HEK293T (cell line): ENCODE results near the gene CORO2A.
"Not testable (repeated sequence)": the region's sequence is repeated elsewhere in the genome, so short reads cannot be mapped to it uniquely, and the experiment has no call there.

Source experiments
- CTCF ChIA-PET: fragments of 350-600 bp; formaldehyde crosslinking; extraction: SDS; loops from one replicate; lab custom pipeline; 2021; ENCODE audit warnings: antibody characterized with exemption, inconsistent platforms; lab: Yijun Ruan, JAX
- POLR2A ChIA-PET: fragments of 350-600 bp; formaldehyde crosslinking; extraction: SDS; loops from one replicate; lab custom pipeline; 2020; ENCODE audit warnings: antibody characterized with exemption, inconsistent platforms; lab: Yijun Ruan, JAX
- DNase-seq: peaks from one replicate; pipeline ENCODE4 v3.0.0; 2012; ENCODE audit warnings: mixed read lengths; ENCODE audit errors: extremely low spot score
- ARNT ChIP-seq: fragments of 450-650 bp; IDR thresholded peaks from 2 replicates; pipeline ENCODE4 v1.6.1; 2017; ENCODE audit warnings: mild to moderate bottlenecking
- BHLHE40 ChIP-seq: fragments of 450-650 bp; IDR thresholded peaks from 2 replicates; pipeline ENCODE4 v1.6.1; 2016; ENCODE audit warnings: mild to moderate bottlenecking, moderate library complexity, borderline replicate concordance
- CTBP1 ChIP-seq: fragments of 450-650 bp; IDR thresholded peaks from 2 replicates; pipeline ENCODE4 v1.6.1; 2016; ENCODE audit warnings: borderline replicate concordance
- ELF4 ChIP-seq: fragments of 450-650 bp; IDR thresholded peaks from 2 replicates; pipeline ENCODE4 v1.6.1; 2017; ENCODE audit warnings: antibody characterized with exemption
- FOXA1 ChIP-seq: fragments of 450-650 bp; IDR thresholded peaks from 2 replicates; pipeline ENCODE4 v1.6.1; 2016; ENCODE audit warnings: mild to moderate bottlenecking
- FOXK2 ChIP-seq: fragments of 450-650 bp; IDR thresholded peaks from 2 replicates; pipeline ENCODE4 v1.6.1; 2016; ENCODE audit warnings: mild to moderate bottlenecking
- FOXM1 ChIP-seq: fragments of 450-650 bp; IDR thresholded peaks from 2 replicates; pipeline ENCODE4 v1.6.1; 2017; ENCODE audit warnings: mild to moderate bottlenecking, borderline replicate concordance
- HDGF ChIP-seq: fragments of 450-650 bp; IDR thresholded peaks from 2 replicates; pipeline ENCODE4 v1.6.1; 2017; ENCODE audit warnings: antibody characterized with exemption, borderline replicate concordance
- L3MBTL2 ChIP-seq: fragments of 450-650 bp; conservative IDR thresholded peaks from 2 replicates; pipeline ENCODE4 v1.6.1; 2016; ENCODE audit warnings: mild to moderate bottlenecking
- LEF1 ChIP-seq: fragments of 450-650 bp; IDR thresholded peaks from 2 replicates; pipeline ENCODE4 v1.6.1; 2017; ENCODE audit warnings: mild to moderate bottlenecking, borderline replicate concordance
- NFRKB ChIP-seq: fragments of 450-650 bp; IDR thresholded peaks from 2 replicates; pipeline ENCODE4 v1.6.1; 2016; ENCODE audit warnings: mild to moderate bottlenecking, moderate library complexity
- SP1 ChIP-seq: fragments of 450-650 bp; IDR thresholded peaks from 2 replicates; pipeline ENCODE4 v1.6.1; 2017
- SUZ12 ChIP-seq: fragments of 450-650 bp; IDR thresholded peaks from 2 replicates; pipeline ENCODE4 v1.6.1; 2016; ENCODE audit warnings: mild to moderate bottlenecking
- TARDBP ChIP-seq: fragments of 450-650 bp; IDR thresholded peaks from 2 replicates; pipeline ENCODE4 v1.6.1; 2016
- ZNF384 ChIP-seq: fragments of 450-650 bp; IDR thresholded peaks from 2 replicates; pipeline ENCODE4 v1.6.1; 2016
- TF ChIP-seq, protein P1 (sequence below): fragments of 450-650 bp; IDR thresholded peaks from 2 replicates; pipeline ENCODE4 v1.6.1; 2016

The CORO2A gene

DNA sequence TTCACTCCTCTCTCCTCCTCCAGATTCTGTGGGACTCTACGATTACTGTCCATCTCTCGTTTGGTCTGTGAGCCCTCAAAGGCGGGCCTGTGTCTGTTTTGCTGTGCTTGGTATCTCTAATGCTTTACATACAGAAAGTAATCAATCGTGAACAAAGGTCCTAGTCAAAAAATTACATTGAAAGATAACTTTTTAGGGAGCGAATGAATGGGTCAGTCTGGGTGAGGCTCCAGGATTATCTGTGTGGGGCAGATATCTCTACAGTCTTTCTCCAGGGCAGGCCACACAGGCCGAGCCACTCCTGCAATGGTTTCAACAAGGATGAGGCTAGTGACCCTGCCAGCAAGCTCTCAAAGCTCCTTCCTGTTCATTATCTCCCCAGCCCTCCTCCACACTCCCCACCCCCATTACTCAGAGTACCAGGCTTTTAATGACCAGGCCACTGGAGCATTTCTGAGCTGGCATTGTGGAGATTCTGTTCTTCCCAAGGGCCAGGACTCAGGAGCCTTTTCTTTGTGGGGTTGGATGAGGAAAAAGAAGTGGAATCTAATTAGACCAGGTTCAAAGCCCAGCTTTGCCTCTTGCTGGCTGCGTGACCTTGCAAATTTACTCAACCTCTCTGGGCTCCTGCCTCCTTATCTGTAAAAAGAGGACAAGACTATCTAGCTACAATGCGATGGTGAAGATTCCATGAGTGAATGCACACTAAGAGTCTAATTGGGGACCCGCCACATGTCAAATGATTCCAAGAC, 10.2 kb downstream of the CORO2A start:
- CTCF ChIA-PET = no interaction called here
- DNase-seq = no peak
- TF ChIP-seq NFRKB (no peak), FOXA1 (no peak)
- POLR2A ChIA-PET = no interaction called here

DNA sequence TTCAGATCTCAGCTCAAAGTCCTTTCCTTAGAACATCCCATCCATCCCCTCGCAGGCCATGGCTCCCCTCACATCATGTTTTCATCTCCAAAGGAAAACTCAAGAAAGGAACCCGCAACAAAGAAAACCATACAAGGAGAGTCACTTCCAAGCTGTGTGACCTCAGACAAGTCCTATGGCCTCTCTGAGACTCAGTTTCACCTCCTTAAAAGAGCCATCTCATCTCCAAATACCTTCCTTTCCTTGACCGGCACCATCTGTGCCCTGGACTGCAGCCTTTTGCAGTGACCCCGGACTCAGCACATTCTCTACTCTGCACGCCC, 10.7 kb downstream of the CORO2A start:
- ChIA-PET CTCF (no interaction called here), POLR2A (no interaction called here)
- DNase-seq = no peak
- TF ChIP-seq BHLHE40 = no peak
- no peak for TF ChIP-seq FOXK2
- TF ChIP-seq HDGF = no peak
- no peak for TF ChIP-seq CTBP1

DNA sequence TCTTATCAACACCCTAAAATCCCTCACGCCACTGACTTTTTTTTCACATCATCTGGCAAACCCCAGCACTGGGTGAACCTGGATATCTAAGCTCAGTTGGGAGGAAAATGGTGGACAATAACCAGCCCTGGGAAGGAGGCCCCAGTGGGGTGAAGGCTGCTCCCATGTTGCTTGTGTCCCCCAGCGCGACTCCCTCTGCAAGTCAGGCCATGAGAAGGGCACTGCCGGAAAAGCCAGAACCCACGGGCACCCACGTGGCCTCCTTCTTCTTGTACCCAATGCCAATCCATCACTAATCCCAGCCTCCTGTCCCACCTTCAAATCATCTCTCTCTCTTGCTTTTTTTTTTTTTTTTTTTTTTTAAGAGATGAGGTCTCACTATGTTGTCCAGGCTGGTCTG, 11.4 kb downstream of the CORO2A start:
- no peak for DNase-seq
- ChIA-PET CTCF (no interaction called here), POLR2A (no interaction called here)
- TF ChIP-seq ARNT (no peak), ELF4 (no peak), BHLHE40 (no peak), HDGF (no peak), FOXM1 (no peak), LEF1 (no peak), FOXK2 (no peak), SUZ12 (no peak), SP1 (no peak), ZNF384 (no peak), NFRKB (no peak), CTBP1 (no peak), FOXA1 (no peak), L3MBTL2 (no peak), TARDBP (no peak)

DNA sequence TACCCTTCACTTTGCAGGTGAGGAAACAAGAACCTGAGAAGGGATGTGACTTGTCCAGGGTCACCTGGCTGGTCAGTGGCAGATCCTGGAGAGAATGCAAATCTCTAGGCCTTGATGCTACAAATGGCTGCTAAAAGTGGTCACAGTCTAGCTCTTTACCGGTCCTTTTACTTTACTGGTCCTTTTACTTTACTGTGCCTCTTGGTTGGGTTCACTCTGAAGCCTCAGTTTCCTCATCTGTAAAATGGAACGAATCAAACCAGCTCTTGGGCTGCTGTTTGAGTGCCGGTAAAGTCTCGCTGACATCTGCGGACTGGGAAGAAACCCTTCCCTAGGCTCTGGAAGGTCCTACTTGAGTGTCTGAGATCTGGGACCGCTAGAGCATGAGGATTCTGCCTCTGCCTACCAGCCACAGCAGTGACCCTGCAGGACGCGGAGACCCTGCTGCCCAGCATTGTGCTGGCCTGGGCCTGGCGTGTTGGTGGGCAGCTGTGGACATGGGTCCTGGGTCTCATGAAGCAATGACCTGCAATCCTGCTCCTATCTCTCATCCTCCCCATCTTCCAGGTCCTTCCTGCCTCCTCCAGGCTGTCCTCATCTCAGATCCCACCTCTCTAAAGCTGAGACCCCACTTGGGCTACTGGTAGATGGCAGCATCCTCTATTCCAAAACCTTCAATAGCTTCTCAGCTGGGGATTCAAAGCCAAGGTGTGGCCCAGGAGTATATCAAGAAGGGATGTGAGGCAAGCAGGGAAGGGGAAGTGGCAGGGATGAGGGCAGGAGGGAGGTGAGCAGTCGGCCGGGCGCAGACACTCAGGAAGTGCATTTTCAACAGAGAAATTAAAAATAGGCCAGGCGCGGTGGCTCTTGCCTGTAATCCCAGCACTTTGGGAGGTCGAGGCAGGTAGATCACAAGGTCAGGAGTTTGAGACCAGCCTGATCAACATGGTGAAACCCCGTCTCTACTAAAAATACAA, 13.3 kb downstream of the CORO2A start:
- ChIA-PET CTCF (interaction anchor here (1.2 kb wide), 1 partner anchor 77 kb away, joined by 4 read pairs; the partner anchor contains the start of gene TBC1D2), POLR2A (no interaction called here)
- no peak for DNase-seq
- TF ChIP-seq FOXK2 = no peak
- no peak for TF ChIP-seq SP1
- no peak for TF ChIP-seq FOXM1
- TF ChIP-seq BHLHE40 = no peak
- TF ChIP-seq ARNT = no peak

DNA sequence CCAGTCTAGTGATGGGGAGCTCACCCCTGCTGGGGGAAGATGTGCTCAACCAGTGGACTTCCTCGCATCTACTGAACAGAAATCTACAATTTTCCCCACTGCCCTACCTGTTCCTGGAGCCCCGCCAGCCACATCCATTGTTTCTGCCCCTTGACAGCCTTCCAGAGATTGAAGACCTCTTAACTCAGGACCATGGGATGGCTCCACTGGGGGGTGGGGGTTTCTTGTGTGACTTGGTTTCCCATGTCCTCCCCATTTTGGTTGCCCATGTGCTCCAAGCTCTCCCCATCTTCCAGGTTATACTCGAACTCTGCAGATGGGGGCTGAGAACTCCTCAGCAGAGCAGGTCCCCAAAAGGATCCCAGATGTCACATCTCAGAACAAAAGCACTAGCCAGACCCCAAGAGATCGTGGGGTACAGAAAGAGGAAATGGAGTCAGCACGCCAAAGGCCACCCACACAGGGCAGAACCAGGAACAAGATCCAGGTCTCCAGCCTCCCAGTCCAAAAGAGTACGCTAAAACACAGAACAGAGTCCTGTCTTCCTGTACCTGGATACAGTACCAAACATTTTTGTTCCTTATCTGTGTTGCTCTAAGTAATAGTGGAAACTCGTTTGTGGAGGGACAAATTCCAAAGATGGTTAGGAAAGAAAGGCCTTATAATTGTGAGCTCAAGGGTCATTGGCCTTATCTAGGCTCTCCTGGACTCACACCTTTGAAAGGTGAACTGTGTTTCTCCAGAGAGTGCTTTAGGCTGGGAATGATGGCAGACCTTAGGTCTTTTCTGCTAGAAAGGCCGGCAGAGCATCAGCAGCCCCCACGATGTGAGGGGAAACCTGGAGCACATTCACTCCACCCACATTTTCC, 15.8 kb downstream of the CORO2A start:
- no peak for TF ChIP-seq CTBP1
- TF ChIP-seq TARDBP = no peak
- no peak for TF ChIP-seq SUZ12
- no peak for TF ChIP-seq ARNT
- no peak for TF ChIP-seq FOXK2
- no peak for TF ChIP-seq HDGF
- CTCF ChIA-PET = no interaction called here

DNA sequence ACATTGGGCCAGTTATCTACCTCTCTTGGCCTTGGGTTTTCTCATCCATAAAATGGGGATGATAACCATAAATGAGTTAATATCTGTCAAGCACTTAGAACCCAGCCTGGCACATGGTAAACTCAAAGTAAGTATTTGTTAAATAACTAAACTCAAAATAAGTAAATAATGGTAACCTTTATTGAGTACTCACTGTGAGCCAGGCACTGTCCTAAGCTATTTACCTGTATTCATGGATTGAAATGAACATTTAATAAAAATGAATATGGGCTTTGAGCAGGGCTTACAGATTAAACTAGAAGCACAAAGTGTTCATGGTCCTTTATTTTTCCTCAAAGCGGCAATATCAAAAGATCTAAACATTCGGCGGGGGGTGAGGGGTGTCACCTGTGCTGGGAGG, 16.7 kb downstream of the CORO2A start:
- CTCF ChIA-PET = no interaction called here
- POLR2A ChIA-PET = no interaction called here
- TF ChIP-seq L3MBTL2 = no peak
- TF ChIP-seq, protein P1, sequence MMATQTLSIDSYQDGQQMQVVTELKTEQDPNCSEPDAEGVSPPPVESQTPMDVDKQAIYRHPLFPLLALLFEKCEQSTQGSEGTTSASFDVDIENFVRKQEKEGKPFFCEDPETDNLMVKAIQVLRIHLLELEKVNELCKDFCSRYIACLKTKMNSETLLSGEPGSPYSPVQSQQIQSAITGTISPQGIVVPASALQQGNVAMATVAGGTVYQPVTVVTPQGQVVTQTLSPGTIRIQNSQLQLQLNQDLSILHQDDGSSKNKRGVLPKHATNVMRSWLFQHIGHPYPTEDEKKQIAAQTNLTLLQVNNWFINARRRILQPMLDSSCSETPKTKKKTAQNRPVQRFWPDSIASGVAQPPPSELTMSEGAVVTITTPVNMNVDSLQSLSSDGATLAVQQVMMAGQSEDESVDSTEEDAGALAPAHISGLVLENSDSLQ = no peak
- TF ChIP-seq HDGF = no peak
- TF ChIP-seq SUZ12 = no peak
- TF ChIP-seq LEF1 = no peak
- no peak for TF ChIP-seq ELF4
- no peak for TF ChIP-seq NFRKB
- TF ChIP-seq FOXA1 = no peak
- no peak for TF ChIP-seq TARDBP
- TF ChIP-seq BHLHE40 = no peak
- no peak for TF ChIP-seq FOXK2
- TF ChIP-seq SP1 = no peak
- TF ChIP-seq ARNT = no peak
- TF ChIP-seq CTBP1 = no peak
- no peak for TF ChIP-seq ZNF384
- no peak for TF ChIP-seq FOXM1
- no peak for DNase-seq

More for the DNA sequence above, 15.8 kb downstream of the CORO2A start:
- no peak for DNase-seq
- POLR2A ChIA-PET = no interaction called here

DNA sequence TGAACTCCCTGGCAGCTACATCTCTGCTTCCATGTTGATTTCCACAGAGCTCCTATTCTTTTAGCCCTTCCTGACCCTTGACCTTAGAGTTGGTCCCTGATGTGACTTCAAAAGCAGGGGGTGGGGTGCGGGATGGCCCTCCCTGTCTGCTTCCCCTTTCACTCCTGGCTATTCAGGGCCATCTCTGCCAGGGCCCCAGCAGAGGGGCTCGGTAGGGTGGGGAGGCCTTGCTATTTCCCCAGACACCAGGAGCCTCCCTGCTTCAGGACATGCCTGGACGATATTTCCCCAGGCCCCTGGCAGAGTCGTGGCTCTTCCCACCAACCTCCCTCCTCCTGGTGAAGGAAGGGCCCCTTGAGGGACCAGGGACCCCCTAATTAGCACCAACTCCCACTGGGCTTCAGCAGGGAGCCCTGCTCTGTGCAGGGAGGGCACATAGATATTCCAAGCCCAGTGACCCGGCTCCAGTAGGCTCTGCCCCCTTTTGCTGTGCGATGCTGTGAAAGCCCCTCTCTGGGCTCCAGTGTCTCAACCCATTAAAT, 17.3 kb downstream of the CORO2A start:
- no peak for DNase-seq
- ChIA-PET CTCF (no interaction called here), POLR2A (no interaction called here)
- TF ChIP-seq, protein P1 = no peak
- TF ChIP-seq L3MBTL2 (no peak), CTBP1 (no peak), HDGF (no peak), BHLHE40 (no peak), SP1 (no peak), ARNT (no peak), TARDBP (no peak), ELF4 (no peak), LEF1 (no peak), FOXM1 (no peak), NFRKB (no peak), FOXA1 (no peak), FOXK2 (no peak), ZNF384 (no peak)

DNA sequence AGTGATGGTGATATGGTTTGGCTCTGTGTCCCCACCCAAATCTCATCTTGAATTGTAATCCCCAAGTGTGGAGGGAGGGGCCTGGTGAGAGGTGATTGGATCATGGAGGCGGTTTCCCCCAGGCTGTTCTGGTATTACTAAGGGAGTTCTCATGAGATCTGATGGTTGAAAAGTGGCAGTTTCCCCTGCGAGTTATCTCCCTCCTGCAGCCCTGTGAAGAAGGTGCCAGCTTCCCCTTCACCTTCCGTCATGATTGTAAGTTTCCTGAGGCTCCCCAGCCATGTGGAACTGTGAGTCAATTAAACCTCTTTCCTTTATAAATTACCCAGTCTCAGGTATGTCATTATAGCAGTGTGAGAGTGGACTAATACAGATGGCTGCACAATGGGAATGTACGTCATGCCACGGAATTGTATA, 17.9 kb downstream of the CORO2A start:
- CTCF ChIA-PET, POLR2A ChIA-PET, DNase-seq: not testable (repeated sequence)
